Ishikawa (cell line): Measurements from ENCODE around the gene ALDH3B2.

Source experiments
- EP300 ChIP-seq: IDR thresholded peaks from 2 replicates; pipeline ENCODE4 v1.6.1; 2012; ENCODE audit warnings: borderline replicate concordance
- TCF12 ChIP-seq: IDR thresholded peaks from 2 replicates; pipeline ENCODE4 v1.6.1; 2012; ENCODE audit warnings: low read depth
- TEAD4 ChIP-seq: IDR thresholded peaks from 2 replicates; pipeline ENCODE4 v1.6.1; 2012

GRCh38 chr11:67645521-67646461, 28.6 kb downstream of the ALDH3B2 start:
- no peak for TF ChIP-seq TEAD4
- no peak for TF ChIP-seq TCF12
- no peak for TF ChIP-seq EP300
